Activated T-cell treated with anti-CD3 and anti-CD28 coated beads, Interleukin-2, amount 50 U/mL, for 4 hours (primary cell): ENCODE measurements around the gene MYADML2. TPM values are rescaled to one million over a fixed set of nuclear protein-coding genes. Genes with fewer than 3 reads are reported as not detected.
"Not testable (repeated sequence)": the region's sequence is repeated elsewhere in the genome, so short reads cannot be mapped to it uniquely, and the experiment has no call there.

Experiments used
- ATAC-seq, 2 donors: fragments of 200-7000 bp; cut with Tn5 transposase; one replicate each; pipeline ENCODE4 v1.10.0; 2021
- DNase-seq: peaks from one replicate; pipeline ENCODE4 v3.0.0-alpha.2; 2020
- H3K27me3 Mint-ChIP-seq: one replicate; pipeline ENCODE4 v1.8.0; 2021; ENCODE audit warnings: low read depth, mixed read lengths
- H3K36me3 Mint-ChIP-seq: one replicate; pipeline ENCODE4 v1.8.0; 2022; ENCODE audit warnings: mixed read lengths; ENCODE audit not compliant: insufficient read depth
- H3K4me1 Mint-ChIP-seq: one replicate; pipeline ENCODE4 v1.8.0; 2021; ENCODE audit warnings: low read depth, mixed read lengths
- H3K4me3 Mint-ChIP-seq: one replicate; pipeline ENCODE4 v1.8.0; 2021; ENCODE audit warnings: mild to moderate bottlenecking, moderate library complexity, mixed read lengths
- H3K9me3 Mint-ChIP-seq: one replicate; pipeline ENCODE4 v1.8.0; 2021; ENCODE audit warnings: mixed read lengths
- total RNA-seq, 3 donors: library from RNA; stranded (reverse); gene quantifications; one replicate each; pipeline ENCODE4 v1.2.1, GENCODE V29; 2021

The MYADML2 gene
- total RNA-seq, 3 donors from 2014 or later, result not detected

DNA sequence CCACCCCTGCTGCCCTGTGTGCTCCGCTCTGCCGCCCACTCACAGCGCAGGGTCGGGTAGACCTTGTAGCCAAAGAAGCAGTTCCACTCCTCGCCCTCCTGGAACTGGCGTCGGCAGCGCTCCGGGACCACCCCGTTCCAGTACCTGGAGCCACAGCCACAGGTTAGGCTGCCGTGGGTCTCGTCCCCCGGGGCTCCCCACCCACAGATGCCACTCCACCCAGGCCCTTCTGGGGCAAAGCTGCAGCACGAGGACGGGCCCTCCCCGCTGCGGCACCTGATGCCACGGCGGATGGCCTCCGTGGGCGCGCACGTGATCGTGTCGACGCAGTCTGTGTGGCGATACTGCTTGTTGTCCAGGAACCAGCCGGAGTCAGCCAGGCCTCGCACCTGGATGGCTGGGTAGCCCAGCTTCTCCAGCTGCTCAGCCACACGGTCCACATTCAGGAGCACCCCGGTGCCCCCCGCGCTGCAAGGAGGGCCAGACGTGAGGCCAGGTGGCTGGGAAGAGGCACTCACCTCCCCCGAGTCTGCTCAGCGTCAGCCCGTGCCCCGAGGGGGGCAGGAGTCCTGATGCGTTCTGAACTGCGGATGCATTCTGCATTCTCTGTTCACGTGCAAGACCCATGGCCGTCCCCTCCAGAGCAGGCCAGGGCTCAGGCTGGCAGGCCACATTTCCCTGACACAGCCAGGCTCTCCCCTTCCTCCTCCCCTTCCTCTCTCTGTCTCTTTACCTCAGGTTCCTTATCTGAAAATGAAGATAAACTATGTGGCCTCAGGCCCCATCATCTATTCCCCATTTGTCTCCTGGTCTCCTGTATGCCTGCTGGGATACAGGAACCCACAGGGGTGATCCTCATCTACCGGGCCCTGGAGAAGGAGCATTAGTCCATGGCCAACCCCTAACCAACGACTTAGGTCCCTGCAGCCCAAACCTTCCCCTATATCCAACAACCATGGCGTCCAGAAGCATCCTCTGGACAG, 9.9 kb upstream of the MYADML2 start:
- no peak for DNase-seq
- no peak for ATAC-seq
- H3K36me3 Mint-ChIP-seq, result no peaks in the 10 kb centered on the region
- no peaks in the 10 kb centered on the region for H3K9me3 Mint-ChIP-seq
- peaks cover 16% of the 10 kb centered on the region for H3K27me3 Mint-ChIP-seq
- H3K4me1 Mint-ChIP-seq, result peaks cover 3% of the 10 kb centered on the region
- H3K4me3 Mint-ChIP-seq, result peak overlapping the region; percentile 13

DNA sequence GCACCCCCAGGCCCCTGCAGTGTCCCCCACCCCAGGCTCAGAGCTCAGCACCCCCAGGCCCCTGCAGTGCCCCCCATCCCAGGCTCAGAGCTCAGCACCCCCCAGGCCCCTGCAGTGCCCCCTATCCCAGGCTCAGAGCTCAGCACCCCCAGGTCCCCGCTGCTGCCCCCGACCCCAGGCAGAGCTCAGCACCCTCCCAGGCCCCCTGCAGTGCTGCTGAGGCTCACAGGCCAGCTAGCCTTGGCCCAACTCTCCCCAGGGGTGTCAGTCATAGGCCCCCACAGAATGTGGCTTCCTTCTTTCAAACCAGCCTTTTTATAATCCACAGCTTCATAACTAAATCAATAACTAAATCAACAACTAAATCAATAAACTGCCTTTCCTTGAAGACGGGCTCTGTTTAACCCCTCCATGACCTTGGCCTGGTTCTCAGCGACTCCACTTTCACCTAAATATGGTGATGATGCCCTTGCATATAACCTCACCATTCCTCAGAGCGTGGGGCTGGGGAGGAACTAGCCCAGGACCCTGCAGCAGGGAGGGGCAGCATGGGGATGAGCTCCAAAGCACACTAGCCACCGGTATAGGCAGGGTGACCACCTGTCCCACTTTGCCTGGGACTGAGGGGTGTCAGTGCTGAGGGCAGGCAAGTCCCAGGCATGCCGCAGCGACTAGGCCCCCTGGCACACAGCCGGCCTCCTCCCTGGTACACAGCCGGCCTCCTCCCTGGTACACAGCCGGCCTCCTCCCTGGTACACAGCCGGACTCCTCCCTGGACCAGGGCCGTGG, 8.9 kb upstream of the MYADML2 start:
- Mint-ChIP-seq H3K4me3 (no peak overlapping the region), H3K4me1 (peaks cover 3% of the 10 kb centered on the region), H3K36me3 (no peaks in the 10 kb centered on the region), H3K27me3 (peaks cover 16% of the 10 kb centered on the region), H3K9me3 (no peaks in the 10 kb centered on the region)
- DNase-seq, result no peak
- no peak for ATAC-seq

DNA sequence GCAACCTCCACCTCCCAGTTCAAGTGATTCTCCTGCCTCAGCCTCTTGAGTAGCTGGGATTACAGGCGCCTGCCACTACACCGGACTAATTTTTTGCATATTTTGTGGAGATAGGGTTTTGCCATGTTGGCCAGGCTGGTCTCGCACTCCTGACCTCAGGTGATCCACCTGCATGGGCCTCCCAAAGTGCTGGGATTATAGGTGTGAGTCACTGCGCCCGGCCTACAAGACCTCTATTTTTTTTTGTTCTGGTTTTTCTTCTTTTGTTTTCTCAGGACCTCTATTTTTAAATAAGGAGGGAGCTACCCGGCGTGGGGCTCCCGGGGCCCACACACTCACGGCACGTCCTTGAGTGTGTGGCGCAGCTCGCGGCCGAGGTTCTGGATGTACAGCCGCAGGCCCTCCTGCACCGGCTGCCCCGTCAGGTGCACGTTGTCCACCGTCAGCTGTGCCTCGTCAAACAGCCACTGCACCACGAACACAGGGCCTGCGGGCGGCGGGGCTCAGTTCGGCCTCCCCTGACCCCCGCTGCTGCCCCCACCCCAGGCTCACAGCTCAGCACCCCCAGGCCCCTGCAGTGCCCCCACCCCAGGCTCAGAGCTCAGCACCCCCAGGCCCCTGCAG, 8.1 kb upstream of the MYADML2 start:
- H3K9me3 Mint-ChIP-seq, result no peaks in the 10 kb centered on the region
- H3K4me3 Mint-ChIP-seq, result no peak overlapping the region
- no peaks in the 10 kb centered on the region for H3K36me3 Mint-ChIP-seq
- no peak for DNase-seq
- peaks cover 3% of the 10 kb centered on the region for H3K4me1 Mint-ChIP-seq
- no peak for ATAC-seq
- peaks cover 14% of the 10 kb centered on the region for H3K27me3 Mint-ChIP-seq

DNA sequence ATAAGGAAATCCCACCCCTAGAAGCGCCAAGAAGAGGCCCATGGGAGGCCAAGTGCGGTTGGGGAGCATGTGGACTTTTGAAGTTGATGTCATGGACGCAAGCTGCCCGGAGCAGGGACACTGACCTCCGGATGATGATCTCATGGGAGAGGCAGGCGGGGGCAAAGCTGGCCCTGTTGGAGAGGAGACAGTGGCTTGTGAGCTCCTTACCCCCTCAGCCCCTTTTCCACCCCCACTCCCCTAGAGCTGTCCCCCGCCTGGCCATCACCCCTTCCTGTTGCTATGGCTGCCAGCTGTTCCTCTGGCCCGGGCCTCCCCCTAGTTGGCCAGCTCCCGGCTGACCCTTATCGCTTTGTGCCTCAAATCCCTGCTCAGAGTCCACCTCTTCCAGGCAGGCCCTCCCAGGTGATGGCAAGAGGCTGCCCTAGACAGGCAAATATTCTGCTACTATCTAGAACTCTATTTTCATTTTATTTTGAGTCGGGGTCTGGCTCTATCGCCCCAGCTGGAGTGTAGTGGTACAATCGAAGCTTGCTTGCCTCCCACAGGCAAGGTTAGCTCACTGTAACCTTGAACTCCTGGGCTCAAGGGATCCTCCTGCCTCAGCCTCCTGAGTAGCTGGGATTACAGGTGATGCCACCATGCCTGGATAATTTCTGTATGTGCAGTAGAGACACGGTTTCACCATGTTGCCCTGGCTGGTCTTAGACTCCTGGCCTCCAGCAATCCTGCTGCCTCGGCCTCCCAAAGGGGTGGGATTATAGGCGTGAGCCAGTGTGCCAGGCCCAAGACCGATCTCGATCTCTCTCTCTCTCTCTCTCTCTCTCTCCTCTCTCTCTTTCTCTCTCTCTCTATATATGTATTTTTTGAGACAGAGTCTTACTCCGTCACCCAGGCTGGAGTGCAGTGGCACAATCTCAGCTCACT, 7.4 kb upstream of the MYADML2 start:
- H3K9me3 Mint-ChIP-seq, result no peaks in the 10 kb centered on the region
- H3K4me1 Mint-ChIP-seq, result peaks cover 3% of the 10 kb centered on the region
- peaks cover 14% of the 10 kb centered on the region for H3K27me3 Mint-ChIP-seq
- no peaks in the 10 kb centered on the region for H3K36me3 Mint-ChIP-seq
- DNase-seq (no peak), ATAC-seq (no peak)
- no peak overlapping the region for H3K4me3 Mint-ChIP-seq

DNA sequence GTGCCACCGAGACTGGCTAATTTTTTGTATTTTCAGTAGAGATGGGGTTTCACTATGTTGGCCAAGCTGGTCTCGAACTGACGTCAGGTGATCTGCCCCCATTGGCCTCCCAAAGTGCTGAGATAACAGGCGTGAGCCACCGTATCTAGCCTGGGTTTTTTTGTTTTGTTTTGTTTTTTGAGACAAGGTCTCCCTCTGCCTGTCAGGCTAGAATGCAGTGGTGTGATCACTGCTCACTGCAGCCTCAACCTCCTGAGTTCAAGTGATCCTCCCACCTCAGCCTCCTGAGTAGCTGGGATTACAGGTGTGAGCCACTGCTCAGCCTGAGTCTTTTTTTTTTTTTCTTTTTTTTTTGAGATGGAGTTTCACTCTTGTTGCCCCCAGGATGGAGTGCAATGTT, 6.4 kb upstream of the MYADML2 start:
- not testable (repeated sequence) for H3K4me3 Mint-ChIP-seq, H3K4me1 Mint-ChIP-seq

DNA sequence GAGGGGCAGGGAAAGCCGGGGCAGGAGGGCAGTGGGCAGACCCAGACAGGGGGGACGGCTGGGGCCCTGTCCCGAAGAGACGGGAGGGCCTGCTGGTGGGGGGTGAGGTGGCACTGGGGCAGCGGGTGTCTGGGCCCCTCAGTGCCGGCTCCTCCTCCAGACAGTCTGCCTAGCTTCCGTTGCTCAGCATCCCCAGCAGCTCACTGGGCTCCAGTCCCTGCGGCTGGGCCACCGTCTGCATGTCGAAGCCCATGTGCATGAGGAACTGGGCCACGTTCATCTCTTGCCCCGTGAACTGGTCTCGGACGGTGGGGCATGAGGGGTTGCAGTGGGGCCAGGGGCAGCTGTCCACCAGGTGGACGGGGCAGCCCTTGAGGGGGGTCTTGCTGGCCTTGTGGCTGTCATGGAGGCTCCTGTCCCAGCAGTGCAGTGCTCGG, 5.8 kb upstream of the MYADML2 start:
- Mint-ChIP-seq H3K27me3 (peaks cover 4% of the 10 kb centered on the region), H3K4me3 (no peak overlapping the region), H3K4me1 (no peaks in the 10 kb centered on the region), H3K36me3 (no peaks in the 10 kb centered on the region), H3K9me3 (no peaks in the 10 kb centered on the region)
- ATAC-seq (no peak), DNase-seq (no peak)

More for the DNA sequence above, 6.4 kb upstream of the MYADML2 start:
- not testable (repeated sequence) for H3K9me3 Mint-ChIP-seq, DNase-seq, ATAC-seq, H3K27me3 Mint-ChIP-seq, H3K36me3 Mint-ChIP-seq

DNA sequence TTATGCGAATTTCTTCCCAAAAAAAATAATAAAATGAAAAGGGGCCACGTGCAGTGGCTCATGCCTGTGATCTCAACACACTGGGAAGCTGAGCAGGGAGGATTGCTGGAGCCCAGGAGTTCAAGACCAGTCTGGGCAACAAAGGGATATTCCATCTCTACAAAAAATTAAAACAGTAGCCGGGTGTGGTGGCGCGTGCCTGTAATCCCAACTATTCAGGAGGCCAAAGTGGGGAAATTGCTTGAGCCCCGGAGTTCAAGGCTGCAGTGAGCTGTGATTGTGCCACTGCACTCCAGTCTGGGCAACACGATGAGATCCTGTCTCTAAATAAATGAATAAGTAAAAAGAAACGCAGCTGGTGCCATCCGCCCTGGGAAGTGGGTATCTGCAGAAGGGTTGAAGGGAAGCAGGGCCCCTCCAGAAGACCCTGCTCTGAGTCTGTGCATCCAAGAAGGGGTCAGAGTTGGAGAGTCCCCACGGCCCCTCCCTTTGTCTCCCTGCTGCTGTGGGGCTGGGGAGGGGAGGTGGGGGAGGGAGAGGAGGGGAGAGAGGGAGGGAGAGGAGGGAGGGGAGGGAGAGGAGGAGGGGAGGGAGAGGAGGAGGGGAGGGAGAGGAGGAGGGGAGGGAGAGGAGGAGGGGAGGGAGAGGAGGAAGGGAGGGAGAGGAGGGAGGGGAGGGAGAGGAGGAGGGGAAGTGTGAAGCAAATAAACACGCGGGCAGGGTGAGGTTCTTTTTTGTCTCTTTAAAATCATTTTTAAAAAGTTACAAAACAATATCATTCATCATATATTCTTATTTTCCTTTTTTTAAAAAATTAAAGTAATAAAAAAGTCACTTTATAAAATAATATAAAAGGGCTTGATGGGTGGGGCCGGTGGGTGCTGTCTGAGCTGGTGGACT, 5.0 kb upstream of the MYADML2 start:
- Mint-ChIP-seq H3K4me1 (no peaks in the 10 kb centered on the region), H3K27me3 (no peaks in the 10 kb centered on the region), H3K36me3 (no peaks in the 10 kb centered on the region), H3K9me3 (no peaks in the 10 kb centered on the region), H3K4me3 (no peak overlapping the region)
- DNase-seq (no peak), ATAC-seq (no peak)

DNA sequence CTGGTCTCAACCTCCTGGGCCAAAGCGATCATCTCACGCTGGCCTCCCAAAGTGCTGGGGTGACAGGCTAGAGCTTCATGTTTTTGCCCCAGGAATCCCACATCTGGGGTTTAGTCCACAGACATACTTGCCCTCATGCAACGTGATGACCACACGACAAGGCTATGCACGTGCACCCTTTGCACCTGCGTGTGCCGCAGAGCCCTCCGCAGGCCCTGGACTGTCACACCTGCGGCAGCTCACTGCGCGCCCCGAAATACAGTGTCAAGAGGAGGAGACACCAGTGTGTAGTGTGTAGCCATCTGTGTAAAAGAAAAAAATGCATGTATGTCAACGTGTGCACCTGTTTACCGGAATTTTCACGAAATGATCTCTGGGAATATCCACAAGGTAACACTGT, 3.5 kb upstream of the MYADML2 start:
- Mint-ChIP-seq H3K4me1 (no peaks in the 10 kb centered on the region), H3K4me3 (no peak overlapping the region), H3K9me3 (no peaks in the 10 kb centered on the region), H3K27me3 (no peaks in the 10 kb centered on the region), H3K36me3 (no peaks in the 10 kb centered on the region)
- ATAC-seq (no peak), DNase-seq (no peak)

DNA sequence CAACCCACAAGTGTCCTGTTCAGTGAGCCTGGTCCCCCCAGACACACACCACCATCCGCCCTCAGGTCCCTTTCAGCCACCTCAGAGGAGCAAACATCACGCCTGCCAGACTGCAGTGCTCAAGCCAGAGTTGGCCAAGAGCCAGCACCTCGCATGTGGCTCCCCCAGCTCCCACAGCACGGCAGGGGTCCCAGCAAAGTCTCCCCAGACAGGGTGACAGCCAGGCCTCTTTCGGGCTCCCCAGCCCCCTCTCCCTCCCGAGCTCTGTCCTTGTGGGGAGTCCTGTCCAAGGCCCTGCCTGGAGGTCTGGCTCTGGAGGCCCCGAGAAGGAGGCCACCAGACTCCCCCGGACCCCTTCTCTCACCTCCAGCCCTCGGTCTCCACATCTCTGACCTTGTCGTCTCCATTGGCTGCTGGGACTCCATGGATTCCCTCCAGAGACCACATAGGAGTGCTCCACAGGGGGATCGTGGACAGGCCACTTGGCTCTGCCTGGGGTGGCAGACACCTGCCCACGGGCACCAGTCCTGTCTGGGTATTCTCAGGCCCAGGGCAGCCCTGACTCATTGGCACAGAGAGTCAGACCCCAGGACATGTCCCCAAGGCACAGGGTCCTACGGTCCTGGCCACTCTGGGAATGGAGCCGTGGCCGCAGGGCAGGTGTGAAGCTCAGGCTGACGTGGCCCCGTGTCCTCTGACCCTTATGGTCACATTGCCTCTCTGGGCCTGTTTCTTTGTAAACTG, 1.8 kb upstream of the MYADML2 start:
- Mint-ChIP-seq H3K27me3 (no peaks in the 10 kb centered on the region), H3K9me3 (no peaks in the 10 kb centered on the region), H3K4me1 (no peaks in the 10 kb centered on the region), H3K36me3 (no peaks in the 10 kb centered on the region), H3K4me3 (no peak overlapping the region)
- ATAC-seq (no peak), DNase-seq (no peak)

DNA sequence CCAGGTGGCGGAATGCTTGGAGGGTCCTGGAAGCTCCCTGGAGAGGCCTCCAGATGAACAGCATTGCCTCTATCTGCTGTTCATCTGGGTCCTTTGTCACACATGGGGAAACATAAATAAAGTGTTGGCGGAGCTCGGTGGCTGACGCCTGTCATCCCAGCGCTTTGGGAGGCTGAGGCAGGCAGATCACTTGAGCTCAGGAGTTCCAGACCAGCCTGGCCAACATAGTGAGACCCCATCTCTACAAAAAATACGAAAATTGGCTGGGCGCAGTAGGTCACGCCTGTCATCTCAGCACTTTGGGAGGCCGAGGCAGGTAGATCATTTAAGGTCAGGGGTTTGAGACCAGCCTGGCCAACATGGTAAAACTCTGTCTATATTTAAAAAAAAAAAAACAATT, 2.2 kb downstream of the MYADML2 start:
- Mint-ChIP-seq H3K4me1 (no peaks in the 10 kb centered on the region), H3K27me3 (peaks cover 2% of the 10 kb centered on the region), H3K9me3 (no peaks in the 10 kb centered on the region), H3K4me3 (no peak overlapping the region), H3K36me3 (no peaks in the 10 kb centered on the region)
- DNase-seq, result no peak
- no peak for ATAC-seq

DNA sequence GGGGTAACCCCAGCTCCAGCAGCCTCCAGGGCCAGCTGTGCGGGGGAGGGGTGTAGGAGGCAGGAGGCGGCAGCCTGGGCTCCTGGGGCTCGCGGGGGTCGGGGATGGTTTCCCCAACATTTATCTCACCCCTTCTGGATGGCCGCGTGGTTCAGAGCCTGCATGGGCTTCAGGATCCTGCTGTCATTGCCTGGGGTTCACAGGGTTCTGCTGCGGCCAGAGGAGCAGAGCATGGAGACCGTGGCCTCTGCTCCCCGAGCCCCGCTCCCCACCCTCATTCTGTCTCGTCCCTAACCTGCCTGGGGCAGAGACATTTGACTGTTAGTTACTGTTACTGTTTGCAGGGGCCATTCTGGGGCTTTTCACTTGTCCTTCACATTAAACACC, 4.9 kb downstream of the MYADML2 start:
- no peak for ATAC-seq
- H3K4me1 Mint-ChIP-seq, result peaks cover 5% of the 10 kb centered on the region
- no peaks in the 10 kb centered on the region for H3K36me3 Mint-ChIP-seq
- DNase-seq, result no peak
- no peaks in the 10 kb centered on the region for H3K9me3 Mint-ChIP-seq
- H3K27me3 Mint-ChIP-seq, result peaks cover 2% of the 10 kb centered on the region
- H3K4me3 Mint-ChIP-seq, result no peak overlapping the region

DNA sequence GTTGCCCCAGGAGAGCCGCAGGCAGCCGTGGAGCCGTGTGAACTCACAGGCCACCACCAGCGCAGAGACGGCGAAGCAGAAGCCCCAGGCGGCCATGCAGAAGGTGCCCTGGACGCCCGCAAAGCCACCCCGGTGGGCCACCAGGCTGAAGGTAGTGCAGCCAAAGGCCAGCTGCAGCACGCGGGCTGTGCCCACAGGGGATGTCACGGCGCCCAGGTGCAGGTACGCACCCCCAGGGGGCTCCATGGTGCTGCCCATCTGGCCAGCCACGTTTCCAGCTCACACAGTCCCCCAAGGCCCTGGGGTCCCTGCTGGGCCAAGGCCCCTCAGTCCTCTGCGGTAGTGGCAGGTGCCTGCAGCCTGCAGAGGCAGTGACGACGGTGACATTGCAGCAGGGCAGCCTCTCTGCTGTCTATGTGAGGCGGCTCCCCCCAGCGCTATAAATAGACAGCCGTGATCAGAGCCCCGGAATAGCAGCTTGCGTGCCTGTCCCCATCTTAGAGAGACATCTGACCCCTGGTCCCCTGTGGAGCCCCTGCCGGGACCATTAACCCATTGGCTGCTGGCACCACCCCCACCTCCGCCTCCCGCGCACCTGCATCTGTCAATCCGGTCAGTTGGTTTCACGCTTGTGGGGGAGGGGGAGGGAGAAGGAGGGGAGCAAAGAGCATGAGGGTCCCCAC, 5.4 kb downstream of the MYADML2 start:
- Mint-ChIP-seq H3K4me3 (no peak overlapping the region), H3K27me3 (peaks cover 2% of the 10 kb centered on the region), H3K4me1 (peaks cover 6% of the 10 kb centered on the region), H3K36me3 (no peaks in the 10 kb centered on the region), H3K9me3 (no peaks in the 10 kb centered on the region)
- ATAC-seq (no peak), DNase-seq (peak; percentile 3)
